Progenitor cell of endocrine pancreas (in vitro differentiated cells): ENCODE results near the gene EXOC2. TPM values are rescaled to one million over a fixed set of nuclear protein-coding genes. Genes with fewer than 3 reads are reported as not detected.
A peak's percentile ranks its signal among the peaks of the same experiment; 100 is the strongest.

Source experiments
- DNase-seq: peaks from one replicate; pipeline ENCODE4 v3.0.0; 2021; ENCODE audit warnings: low spot score; ENCODE audit not compliant: unreplicated experiment
- H3K27ac Mint-ChIP-seq: 2 replicates; pipeline ENCODE4 v1.8.0; 2021; ENCODE audit warnings: mild to moderate bottlenecking, moderate library complexity, mixed read lengths
- H3K27me3 Mint-ChIP-seq: 2 replicates; pipeline ENCODE4 v1.8.0; 2021; ENCODE audit warnings: mixed read lengths
- H3K36me3 Mint-ChIP-seq: 2 replicates; pipeline ENCODE4 v1.8.0; 2022; ENCODE audit warnings: mixed read lengths; ENCODE audit not compliant: insufficient read depth
- H3K4me1 Mint-ChIP-seq: 2 replicates; pipeline ENCODE4 v1.8.0; 2021; ENCODE audit warnings: low read depth, mixed read lengths
- H3K4me3 Mint-ChIP-seq: 2 replicates; pipeline ENCODE4 v1.8.0; 2021; ENCODE audit warnings: low read depth, mild to moderate bottlenecking, moderate library complexity, mixed read lengths
- H3K9me3 Mint-ChIP-seq: 2 replicates; pipeline ENCODE4 v1.8.0; 2021; ENCODE audit warnings: low read depth, mixed read lengths
- CTCF ChIP-seq: fragments of 200-600 bp; sonication (generic); IDR thresholded peaks from one replicate; pipeline ENCODE4 v1.5.0; 2021; ENCODE audit warnings: antibody characterized with exemption, mild to moderate bottlenecking; ENCODE audit not compliant: unreplicated experiment
- total RNA-seq: library from RNA; stranded (reverse); gene quantifications from 2 replicates; pipeline ENCODE4 v1.2.1, GENCODE V29; 2021

The EXOC2 gene
- total RNA-seq, 1 donor from 2014 or later: 24.4 TPM

GRCh38 chr6:641225-641985 is 51.5 kb downstream of the EXOC2 start:
- no peak for DNase-seq
- peaks cover 11% of the 10 kb centered on the region for H3K9me3 Mint-ChIP-seq
- no peak overlapping the region for H3K4me3 Mint-ChIP-seq
- peak overlapping the region; percentile 9 for H3K27ac Mint-ChIP-seq
- no peaks in the 10 kb centered on the region for H3K4me1 Mint-ChIP-seq
- no peak for TF ChIP-seq CTCF
- H3K27me3 Mint-ChIP-seq: no peaks in the 10 kb centered on the region
- H3K36me3 Mint-ChIP-seq: peaks cover 14% of the 10 kb centered on the region

- H3K9me3 Mint-ChIP-seq: peaks cover 3% of the 10 kb centered on the region
- H3K36me3 Mint-ChIP-seq: peaks cover 13% of the 10 kb centered on the region
- H3K4me1 Mint-ChIP-seq: no peaks in the 10 kb centered on the region
- H3K27me3 Mint-ChIP-seq: no peaks in the 10 kb centered on the region
- peak overlapping the region; percentile 45 for H3K27ac Mint-ChIP-seq
- no peak for DNase-seq
- TF ChIP-seq CTCF: no peak
- H3K4me3 Mint-ChIP-seq: no peak overlapping the region
Measured at GRCh38 chr6:636488-636887, 56.5 kb downstream of the EXOC2 start.

- peaks cover 11% of the 10 kb centered on the region for H3K36me3 Mint-ChIP-seq
- H3K4me1 Mint-ChIP-seq: no peaks in the 10 kb centered on the region
- no peak for DNase-seq
- no peak for TF ChIP-seq CTCF
- H3K27me3 Mint-ChIP-seq: no peaks in the 10 kb centered on the region
- H3K9me3 Mint-ChIP-seq: no peaks in the 10 kb centered on the region
- H3K27ac Mint-ChIP-seq: no peak overlapping the region
- no peak overlapping the region for H3K4me3 Mint-ChIP-seq
Measured at GRCh38 chr6:635233-635632, 57.7 kb downstream of the EXOC2 start.

- no peak overlapping the region for H3K4me3 Mint-ChIP-seq
- DNase-seq: no peak
- no peaks in the 10 kb centered on the region for H3K4me1 Mint-ChIP-seq
- H3K27me3 Mint-ChIP-seq: no peaks in the 10 kb centered on the region
- H3K27ac Mint-ChIP-seq: no peak overlapping the region
- peaks cover 11% of the 10 kb centered on the region for H3K36me3 Mint-ChIP-seq
- H3K9me3 Mint-ChIP-seq: no peaks in the 10 kb centered on the region
- no peak for TF ChIP-seq CTCF
Measured at GRCh38 chr6:633611-634010, 59.3 kb downstream of the EXOC2 start.

- peaks cover 11% of the 10 kb centered on the region for H3K4me1 Mint-ChIP-seq
- TF ChIP-seq CTCF: no peak
- no peak for DNase-seq
- H3K9me3 Mint-ChIP-seq: no peaks in the 10 kb centered on the region
- no peak overlapping the region for H3K4me3 Mint-ChIP-seq
- H3K36me3 Mint-ChIP-seq: peaks cover 4% of the 10 kb centered on the region
- H3K27me3 Mint-ChIP-seq: no peaks in the 10 kb centered on the region
- no peak overlapping the region for H3K27ac Mint-ChIP-seq
Measured at GRCh38 chr6:628766-629165, 64.2 kb downstream of the EXOC2 start.
